Upper lobe of right lung (tissue), 1 donor: Measurements from ENCODE around the gene AURKAIP1. TPM values are rescaled to one million over a fixed set of nuclear protein-coding genes. Genes with fewer than 3 reads are reported as not detected.

Experiments used
- ATAC-seq: fragments of 200-7000 bp; cut with Tn5 transposase; one replicate; pipeline ENCODE4 v1.9.1; 2020; ENCODE audit warnings: mild to moderate bottlenecking, moderate library complexity
- DNase-seq: peaks from one replicate; pipeline ENCODE4 v3.0.0-alpha.2; 2020
- H3K27ac ChIP-seq: fragments of 200-600 bp; one replicate; pipeline ENCODE4 v1.8.0; 2022
- H3K27me3 ChIP-seq: fragments of 200-600 bp; one replicate; pipeline ENCODE4 v1.8.0; 2022; ENCODE audit warnings: mild to moderate bottlenecking
- H3K36me3 ChIP-seq: fragments of 200-600 bp; one replicate; pipeline ENCODE4 v1.8.0; 2022
- H3K4me1 ChIP-seq: fragments of 200-600 bp; one replicate; pipeline ENCODE4 v1.8.0; 2022
- H3K4me3 ChIP-seq: fragments of 200-600 bp; one replicate; pipeline ENCODE4 v1.8.0; 2022; ENCODE audit warnings: mild to moderate bottlenecking
- H3K9me3 ChIP-seq: fragments of 200-600 bp; one replicate; pipeline ENCODE4 v1.8.0; 2022
- intact Hi-C: fragments of 100-400 bp; cut with DNase I; formaldehyde crosslinking; loops from one replicate; pipeline ENCODE4 v1.11.0; 2022
- total RNA-seq: library from RNA; stranded (reverse); fragmentation: NEBNext Ultra II Directional; extraction: Animal tissue kit (Norgen Biotek cat#: 25700); gene quantifications from one replicate; pipeline ENCODE4 v1.2.1, GENCODE V29; 2021
- TF ChIP-seq, protein P1 (sequence below): fragments of 200-600 bp; IDR thresholded peaks from one replicate; pipeline ENCODE4 v1.8.0; 2022; ENCODE audit warnings: antibody characterized with exemption
- donor health status: DM: no; HTN: yes; CAD: no; lungs with severe emphysema.

The AURKAIP1 gene
- total RNA-seq, 1 donor from 2014 or later = 92.1 TPM

DNA sequence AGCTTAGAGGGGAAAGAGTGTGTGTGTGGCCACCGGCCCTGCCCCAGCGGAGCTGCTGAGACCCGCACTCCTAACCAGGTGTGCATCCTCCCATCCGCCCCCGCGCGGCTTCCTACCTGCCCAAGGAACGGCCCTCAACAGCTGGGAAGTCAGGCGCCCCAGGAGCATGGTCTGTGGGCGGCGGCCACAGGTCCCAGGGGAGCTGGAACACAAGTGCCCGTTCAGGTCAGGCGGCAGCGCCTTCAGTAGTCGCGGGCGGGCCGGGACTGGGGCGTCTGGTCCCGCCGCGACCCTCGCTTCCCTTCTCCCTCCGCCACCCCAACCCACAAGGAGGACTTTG, 448 bp downstream of the AURKAIP1 start:
- ATAC-seq (no peak), DNase-seq (peak; percentile 74)
- Histone ChIP-seq H3K4me1 (peaks cover 28% of the 10 kb centered on the region), H3K4me3 (peak overlapping the region; percentile 98), H3K9me3 (no peaks in the 10 kb centered on the region), H3K27ac (peak overlapping the region; percentile 96), H3K27me3 (no peaks in the 10 kb centered on the region), H3K36me3 (peaks cover 6% of the 10 kb centered on the region)
- TF ChIP-seq, protein P1, sequence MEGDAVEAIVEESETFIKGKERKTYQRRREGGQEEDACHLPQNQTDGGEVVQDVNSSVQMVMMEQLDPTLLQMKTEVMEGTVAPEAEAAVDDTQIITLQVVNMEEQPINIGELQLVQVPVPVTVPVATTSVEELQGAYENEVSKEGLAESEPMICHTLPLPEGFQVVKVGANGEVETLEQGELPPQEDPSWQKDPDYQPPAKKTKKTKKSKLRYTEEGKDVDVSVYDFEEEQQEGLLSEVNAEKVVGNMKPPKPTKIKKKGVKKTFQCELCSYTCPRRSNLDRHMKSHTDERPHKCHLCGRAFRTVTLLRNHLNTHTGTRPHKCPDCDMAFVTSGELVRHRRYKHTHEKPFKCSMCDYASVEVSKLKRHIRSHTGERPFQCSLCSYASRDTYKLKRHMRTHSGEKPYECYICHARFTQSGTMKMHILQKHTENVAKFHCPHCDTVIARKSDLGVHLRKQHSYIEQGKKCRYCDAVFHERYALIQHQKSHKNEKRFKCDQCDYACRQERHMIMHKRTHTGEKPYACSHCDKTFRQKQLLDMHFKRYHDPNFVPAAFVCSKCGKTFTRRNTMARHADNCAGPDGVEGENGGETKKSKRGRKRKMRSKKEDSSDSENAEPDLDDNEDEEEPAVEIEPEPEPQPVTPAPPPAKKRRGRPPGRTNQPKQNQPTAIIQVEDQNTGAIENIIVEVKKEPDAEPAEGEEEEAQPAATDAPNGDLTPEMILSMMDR = no peak
- intact Hi-C loops = no loop called here

DNA sequence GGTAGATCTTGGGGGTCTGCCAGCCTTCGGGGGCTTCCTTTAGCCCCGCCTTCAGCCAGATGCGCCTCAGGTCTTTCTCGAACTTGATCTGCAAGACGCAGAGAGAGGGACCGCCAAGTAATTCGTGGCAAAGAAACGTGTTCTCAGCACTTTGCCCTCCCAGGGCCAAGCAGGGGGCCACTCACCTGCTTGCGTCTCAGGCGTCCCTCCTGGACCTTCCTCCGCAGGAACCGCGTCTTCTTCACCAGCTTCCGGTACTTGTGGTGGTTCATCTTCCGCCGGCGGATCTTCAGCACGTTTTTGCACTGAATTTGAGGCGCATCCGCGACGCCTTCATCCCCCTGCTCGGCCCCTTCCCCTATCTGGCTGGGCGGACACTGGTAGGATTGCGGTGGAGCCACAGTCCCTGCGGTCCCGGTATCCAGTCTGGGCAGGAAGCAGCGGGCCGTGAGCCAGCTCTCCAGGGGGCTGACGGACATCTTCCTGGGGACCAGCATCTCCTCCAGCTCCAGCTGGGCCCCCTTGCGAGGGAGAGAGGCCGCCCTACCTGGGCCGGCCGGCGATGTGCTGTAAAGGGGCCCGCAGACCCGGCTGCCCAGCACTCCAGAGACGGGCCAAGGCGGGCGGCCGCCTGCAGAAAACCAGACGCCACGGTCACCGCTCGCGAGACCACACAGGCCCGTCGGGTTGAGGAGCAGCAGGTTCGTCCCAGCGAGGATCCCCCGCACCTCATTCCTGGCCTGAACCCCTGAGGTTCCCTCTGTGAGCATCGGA, 1.0 kb downstream of the AURKAIP1 start:
- intact Hi-C loops = no loop called here
- DNase-seq (no peak), ATAC-seq (no peak)
- peak overlapping the region; percentile 96 for H3K27ac ChIP-seq
- H3K4me1 ChIP-seq = peaks cover 28% of the 10 kb centered on the region
- peak overlapping the region; percentile 98 for H3K4me3 ChIP-seq
- H3K9me3 ChIP-seq = no peaks in the 10 kb centered on the region
- TF ChIP-seq, protein P1 = no peak
- peaks cover 6% of the 10 kb centered on the region for H3K36me3 ChIP-seq
- no peaks in the 10 kb centered on the region for H3K27me3 ChIP-seq

DNA sequence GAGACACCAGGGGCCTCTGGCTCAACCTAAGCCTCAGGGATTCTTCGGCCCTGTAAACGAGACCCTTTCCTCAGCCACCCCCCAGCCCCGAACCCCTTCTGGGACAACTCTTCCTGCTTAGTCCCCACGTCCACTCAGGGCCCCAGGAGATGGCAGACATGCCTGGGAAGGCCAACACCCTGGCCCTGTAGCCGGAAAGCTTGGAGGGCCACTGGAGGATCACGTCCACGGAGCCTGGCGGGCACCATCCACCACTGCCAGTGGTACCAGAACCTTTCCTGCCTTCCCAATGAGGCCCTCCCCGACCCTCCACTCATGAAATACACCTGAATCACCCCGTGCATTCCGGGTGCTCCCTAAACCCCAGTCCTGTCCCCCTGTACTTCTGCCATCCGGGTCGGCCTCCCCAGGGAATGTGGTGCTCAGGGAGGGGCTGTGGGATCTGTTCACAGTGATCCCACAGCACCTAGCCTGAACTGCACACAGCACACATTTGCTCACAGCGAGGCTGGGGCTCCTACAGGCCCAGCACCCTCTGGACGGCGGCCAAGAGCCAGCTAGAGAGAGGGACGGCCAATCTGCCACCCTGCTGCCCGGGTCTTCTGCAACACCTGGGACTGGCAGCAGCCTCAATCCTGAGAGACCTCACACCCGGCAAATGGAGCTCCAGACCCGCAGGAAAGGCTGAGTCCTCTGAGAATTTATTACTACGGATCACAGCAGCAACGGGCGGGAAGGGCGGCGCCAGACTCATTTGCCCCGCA, 1.8 kb downstream of the AURKAIP1 start:
- TF ChIP-seq, protein P1 = no peak
- intact Hi-C loops = no loop called here
- Histone ChIP-seq H3K27me3 (no peaks in the 10 kb centered on the region), H3K36me3 (peaks cover 6% of the 10 kb centered on the region), H3K4me1 (peaks cover 28% of the 10 kb centered on the region), H3K4me3 (no peak overlapping the region), H3K27ac (no peak overlapping the region), H3K9me3 (no peaks in the 10 kb centered on the region)
- DNase-seq (no peak), ATAC-seq (no peak)

DNA sequence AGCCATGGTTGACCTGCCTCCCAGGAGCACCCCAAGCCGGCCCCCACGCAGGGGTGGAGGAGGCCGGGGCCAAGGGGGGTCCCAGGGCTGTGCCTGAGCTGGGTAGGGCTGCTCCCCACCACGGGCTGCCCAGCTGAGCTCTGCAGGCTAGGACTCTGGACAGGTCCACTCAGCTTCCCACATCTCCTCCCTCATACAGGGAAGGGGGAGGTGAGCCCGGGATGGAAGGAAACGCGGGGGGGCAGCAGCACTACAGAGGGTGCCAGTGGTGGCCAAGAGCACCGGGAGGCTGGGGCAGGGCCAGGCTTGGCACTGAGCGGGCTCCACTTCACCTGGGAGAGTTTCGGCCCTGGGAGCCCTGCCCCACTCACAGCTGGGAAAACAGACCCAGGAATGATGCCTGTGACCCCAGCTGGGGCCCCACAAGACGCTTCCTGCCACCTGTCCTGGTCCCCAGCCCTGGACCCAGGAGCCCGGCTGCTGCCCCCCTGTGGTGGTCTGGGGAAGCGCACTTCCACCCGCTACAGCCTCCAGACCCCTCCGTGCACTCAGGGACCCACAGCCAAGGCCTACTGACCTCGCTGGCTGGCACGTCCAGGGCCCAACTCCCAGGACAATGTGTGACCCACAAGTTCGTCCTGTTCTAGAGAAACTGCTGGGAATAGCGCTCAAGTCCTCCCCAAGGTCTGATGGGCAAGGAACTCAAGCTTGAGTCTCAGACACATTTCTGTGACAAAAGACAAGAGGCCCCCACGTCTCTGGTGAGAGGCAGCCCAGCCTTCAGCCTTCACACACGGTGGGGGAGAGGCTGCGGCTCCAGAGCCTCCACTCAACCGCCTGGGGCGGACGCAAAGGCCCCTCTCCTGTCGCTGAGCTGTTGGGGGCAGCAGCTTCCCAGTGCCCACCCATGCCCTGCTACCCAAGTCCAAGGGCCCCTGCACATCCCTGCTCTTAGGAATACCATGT, 3.0 kb downstream of the AURKAIP1 start:
- peaks cover 28% of the 10 kb centered on the region for H3K4me1 ChIP-seq
- intact Hi-C loops = no loop called here
- H3K27ac ChIP-seq = no peak overlapping the region
- H3K27me3 ChIP-seq = no peaks in the 10 kb centered on the region
- DNase-seq = peak; percentile 86
- H3K4me3 ChIP-seq = no peak overlapping the region
- ATAC-seq = peak; percentile 61
- TF ChIP-seq, protein P1 = peak; percentile 94
- H3K36me3 ChIP-seq = peaks cover 6% of the 10 kb centered on the region
- H3K9me3 ChIP-seq = no peaks in the 10 kb centered on the region

DNA sequence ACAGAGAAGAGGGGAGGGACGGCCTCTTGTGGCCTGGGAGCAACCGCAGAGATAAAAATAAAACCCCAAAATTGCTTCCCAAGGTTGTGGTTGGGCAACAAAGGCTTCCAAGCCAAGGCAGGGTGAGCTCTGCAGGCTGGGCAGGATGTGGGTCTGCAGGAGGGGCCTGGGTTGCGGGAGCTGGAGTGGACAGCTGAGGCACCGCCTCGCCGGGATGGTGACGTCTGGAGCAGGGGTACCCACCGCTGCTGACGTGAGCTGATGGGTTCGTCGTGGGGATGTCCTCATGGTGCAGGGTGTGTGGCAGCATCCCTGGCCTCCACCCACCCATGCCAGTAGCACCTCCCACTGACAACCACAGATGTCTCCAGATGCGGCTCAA, 3.7 kb downstream of the AURKAIP1 start:
- DNase-seq (no peak), ATAC-seq (no peak)
- no peak overlapping the region for H3K4me3 ChIP-seq

More for the DNA sequence above, 3.7 kb downstream of the AURKAIP1 start:
- Histone ChIP-seq H3K4me1 (peaks cover 28% of the 10 kb centered on the region), H3K27ac (no peak overlapping the region), H3K9me3 (no peaks in the 10 kb centered on the region), H3K27me3 (no peaks in the 10 kb centered on the region), H3K36me3 (peaks cover 6% of the 10 kb centered on the region)
- intact Hi-C loops = no loop called here
- TF ChIP-seq, protein P1 = no peak
